Kidney (tissue), 14 donors: ENCODE measurements around the gene NET1. TPM values are rescaled to one million over a fixed set of nuclear protein-coding genes. Genes with fewer than 3 reads are reported as not detected.

ENCODE experiments used
- DNase-seq, 5 donors: peaks; one replicate each; pipeline ENCODE4 v3.0.0-alpha.2; 2013 to 2020
- FAIRE-seq: peaks from 2 replicates; lab custom pipeline; 2012; peaks lifted over from hg19 to GRCh38; lab: Jason Lieb, UNC
- H3K27ac ChIP-seq, 2 donors: one replicate each; pipeline ENCODE4 v1.7.0; 2013; ENCODE audit warnings: low read depth in 2 of 2, low read length in 2 of 2, inconsistent platforms in 1 of 2
- H3K27me3 ChIP-seq: one replicate; pipeline ENCODE4 v1.7.1; 2013; ENCODE audit warnings: low read length, inconsistent platforms; ENCODE audit not compliant: control insufficient read depth, insufficient read depth
- H3K36me3 ChIP-seq, 3 donors: one replicate each; pipeline versions ENCODE4 v1.7.0 to v1.7.1; 2013; ENCODE audit warnings: low read length in 3 of 3, control low read depth in 1 of 3, inconsistent platforms in 1 of 3; ENCODE audit not compliant: insufficient read depth in 3 of 3, control insufficient read depth in 2 of 3
- H3K4me1 ChIP-seq, 3 donors: one replicate each; pipeline versions ENCODE4 v1.7.0 to v1.7.1; 2013; ENCODE audit warnings: low read length in 3 of 3, inconsistent platforms in 1 of 3, low read depth in 1 of 3; ENCODE audit not compliant: control insufficient read depth in 2 of 3, insufficient read depth in 2 of 3
- H3K4me3 ChIP-seq, 3 donors: one replicate each; pipeline versions ENCODE4 v1.7.0 to v1.8.1; 2013; ENCODE audit warnings: low read length in 3 of 3, control low read depth in 1 of 3, inconsistent platforms in 1 of 3
- H3K9ac ChIP-seq, 3 donors: one replicate each; pipeline versions ENCODE4 v1.7.0 to v1.7.1; 2013; ENCODE audit warnings: low read length in 3 of 3, control low read depth in 1 of 3, inconsistent platforms in 1 of 3
- H3K9me3 ChIP-seq, 3 donors: one replicate each; pipeline versions ENCODE4 v1.7.0 to v1.7.1; 2013; ENCODE audit warnings: low read length in 3 of 3, control low read depth in 1 of 3, inconsistent platforms in 1 of 3; ENCODE audit not compliant: control insufficient read depth in 2 of 3, insufficient read depth in 1 of 3
- CTCF ChIP-seq: IDR thresholded peaks from 3 replicates; pipeline ENCODE4 v1.5.1; 2012; ENCODE audit warnings: mild to moderate bottlenecking, moderate library complexity, borderline replicate concordance; ENCODE audit not compliant: insufficient read depth; ENCODE audit errors: extremely low read depth
- intact Hi-C: fragments of 100-400 bp; cut with DNase I; formaldehyde crosslinking; loops from one replicate; pipeline ENCODE4 v1.11.1; 2022
- polyA plus RNA-seq: library from polyadenylated mRNA; stranded (reverse); fragments of 350-450 nt; fragmentation: Illumina TruSeq; extraction: RNeasy Lipid Tissue Mini Kit (QIAGEN cat#74804); gene quantifications from one replicate; pipeline ENCODE4 v1.2.3, GENCODE V29; 2014; ENCODE audit warnings: low read depth, low replicate concordance; ENCODE audit not compliant: insufficient read depth
- total RNA-seq: library from RNA; stranded (reverse); fragmentation: NEBNext Ultra II Directional; extraction: Animal tissue kit (Norgen Biotek cat#: 25700); gene quantifications from one replicate; pipeline ENCODE4 v1.2.1, GENCODE V29; 2021
- donor health status: control.
- donor health status: control.
- donor health status: control.
- donor health status: control.
- donor health status: control.
- donor health status: DM: yes; HTN: yes; CAD: no.
- donor health status: Normal renal cell carcinoma (clear cell type).

NET1 gene
- total and polyA plus RNA-seq, 2 donors from 2014 or later = 35.9 to 86.5 TPM

GRCh38 chr10:5490032-5490431 lies 77.7 kb downstream of the NET1 start:
- intact Hi-C loops = no loop called here
- H3K4me3 ChIP-seq = no peak overlapping the region
- H3K9me3 ChIP-seq = no peaks in the 10 kb centered on the region
- no peaks in the 10 kb centered on the region for H3K4me1 ChIP-seq
- H3K27me3 ChIP-seq = no peaks in the 10 kb centered on the region
- no peak overlapping the region for H3K27ac ChIP-seq
- H3K9ac ChIP-seq = no peak overlapping the region
- no peaks in the 10 kb centered on the region for H3K36me3 ChIP-seq
- FAIRE-seq (no peak), DNase-seq (no peak)
- no peak for TF ChIP-seq CTCF

- H3K36me3 ChIP-seq = no peaks in the 10 kb centered on the region
- no peaks in the 10 kb centered on the region for H3K4me1 ChIP-seq
- no peak overlapping the region for H3K27ac ChIP-seq
- no peaks in the 10 kb centered on the region for H3K9me3 ChIP-seq
- FAIRE-seq (no peak), DNase-seq (peak in 1 of 5 donors; percentile 18)
- no peak overlapping the region for H3K9ac ChIP-seq
- H3K4me3 ChIP-seq = no peak overlapping the region
- TF ChIP-seq CTCF = no peak
- intact Hi-C loops = no loop called here
- H3K27me3 ChIP-seq = no peaks in the 10 kb centered on the region
Observed at GRCh38 chr10:5490698-5491464, 78.5 kb downstream of the NET1 start.

GRCh38 chr10:5491477-5491876 lies 79.1 kb downstream of the NET1 start:
- Histone ChIP-seq H3K27me3 (no peaks in the 10 kb centered on the region), H3K36me3 (no peaks in the 10 kb centered on the region), H3K27ac (no peak overlapping the region), H3K9me3 (no peaks in the 10 kb centered on the region), H3K4me3 (no peak overlapping the region), H3K9ac (no peak overlapping the region), H3K4me1 (no peaks in the 10 kb centered on the region)
- FAIRE-seq (no peak), DNase-seq (peak in 2 of 5 donors; percentile 18 to 55)
- no peak for TF ChIP-seq CTCF
- intact Hi-C loops = no loop called here
